Gastroesophageal sphincter (tissue), 4 donors: ENCODE results near the gene SYNE1. TPM values are rescaled to one million over a fixed set of nuclear protein-coding genes. Genes with fewer than 3 reads are reported as not detected.

Experiments used
- ATAC-seq: fragments of 150-250 bp; one replicate; pipeline ENCODE4 v1.9.1; 2016; ENCODE audit warnings: mild to moderate bottlenecking, moderate library complexity
- H3K27ac ChIP-seq, 4 donors: fragments of 200-600 bp; sonication (generic) in 3 of 4; 1 replicate in 3 of 4; 2 replicates in 1 of 4; pipeline ENCODE4 v1.5.1; 2016 to 2019
- H3K27me3 ChIP-seq: fragments of 200-600 bp; sonication (generic); one replicate; pipeline ENCODE4 v1.5.1; 2019
- H3K36me3 ChIP-seq, 2 donors: fragments of 200-600 bp; sonication (generic); one replicate each; pipeline ENCODE4 v1.5.1; 2019; ENCODE audit warnings: control low read depth in 1 of 2
- H3K4me1 ChIP-seq, 3 donors: fragments of 200-600 bp; sonication (generic); 1 replicate in 2 of 3; 2 replicates in 1 of 3; pipeline ENCODE4 v1.5.1; 2016 to 2019; ENCODE audit warnings: control low read depth in 2 of 3
- H3K4me3 ChIP-seq, 2 donors: fragments of 200-600 bp; sonication (generic); one replicate each; pipeline ENCODE4 v1.5.1; 2019; ENCODE audit warnings: mild to moderate bottlenecking in 1 of 2, moderate library complexity in 1 of 2
- H3K9me3 ChIP-seq, 3 donors: fragments of 200-600 bp; sonication (generic); one replicate each; pipeline ENCODE4 v1.5.1; 2017 to 2019; ENCODE audit warnings: control low read depth in 2 of 3
- EP300 ChIP-seq: sonication (generic); formaldehyde crosslinking; IDR thresholded peaks from one replicate; pipeline ENCODE4 v1.6.1; 2017; ENCODE audit warnings: antibody characterized with exemption, mild to moderate bottlenecking
- POLR2A ChIP-seq, 2 donors: fragments of 450-650 bp; IDR thresholded peaks; one replicate each; pipeline ENCODE4 v1.6.1; 2017; ENCODE audit warnings: antibody characterized with exemption in 2 of 2, mild to moderate bottlenecking in 2 of 2, moderate library complexity in 1 of 2
- POLR2AphosphoS5 ChIP-seq: sonication (generic); formaldehyde crosslinking; IDR thresholded peaks from one replicate; pipeline ENCODE4 v1.6.1; 2017; ENCODE audit warnings: antibody characterized with exemption
- whole genome bisulfite sequencing, 2 donors: methylation state at CpG; one replicate each; pipeline ENCODE4 v1.1.5; 2018; ENCODE audit warnings: low coverage in 1 of 2; 5-methylcytosine and 5-hydroxymethylcytosine counted together
- total RNA-seq, 4 donors: library from RNA; depleted of rRNA; stranded (reverse); fragments of >200 nt; gene quantifications; one replicate each; pipeline ENCODE4 v1.1.0, GENCODE V29; 2016
- TF ChIP-seq, protein P1 (sequence below), 4 experiments: fragments of 200-600 bp in 2 of 4; fragments of 450-650 bp in 2 of 4; sonication (generic) in 1 of 4; IDR thresholded peaks; one replicate each; pipeline ENCODE4 v1.5.1; 2017 to 2019; ENCODE audit warnings: antibody characterized with exemption in 4 of 4, mild to moderate bottlenecking in 2 of 4, moderate library complexity in 2 of 4

The SYNE1 gene
- total RNA-seq, 4 donors from 2014 or later, result 160 to 268 (median 215) TPM

GRCh38 chr6:152098683-152099082 is 538.5 kb downstream of the SYNE1 start:
- Histone ChIP-seq H3K27ac (no peak overlapping the region), H3K4me1 (no peaks in the 10 kb centered on the region), H3K9me3 (no peaks in the 10 kb centered on the region), H3K4me3 (no peak overlapping the region), H3K27me3 (no peaks in the 10 kb centered on the region), H3K36me3 (no peaks in the 10 kb centered on the region)
- no peak for ATAC-seq
- TF ChIP-seq, protein P1, sequence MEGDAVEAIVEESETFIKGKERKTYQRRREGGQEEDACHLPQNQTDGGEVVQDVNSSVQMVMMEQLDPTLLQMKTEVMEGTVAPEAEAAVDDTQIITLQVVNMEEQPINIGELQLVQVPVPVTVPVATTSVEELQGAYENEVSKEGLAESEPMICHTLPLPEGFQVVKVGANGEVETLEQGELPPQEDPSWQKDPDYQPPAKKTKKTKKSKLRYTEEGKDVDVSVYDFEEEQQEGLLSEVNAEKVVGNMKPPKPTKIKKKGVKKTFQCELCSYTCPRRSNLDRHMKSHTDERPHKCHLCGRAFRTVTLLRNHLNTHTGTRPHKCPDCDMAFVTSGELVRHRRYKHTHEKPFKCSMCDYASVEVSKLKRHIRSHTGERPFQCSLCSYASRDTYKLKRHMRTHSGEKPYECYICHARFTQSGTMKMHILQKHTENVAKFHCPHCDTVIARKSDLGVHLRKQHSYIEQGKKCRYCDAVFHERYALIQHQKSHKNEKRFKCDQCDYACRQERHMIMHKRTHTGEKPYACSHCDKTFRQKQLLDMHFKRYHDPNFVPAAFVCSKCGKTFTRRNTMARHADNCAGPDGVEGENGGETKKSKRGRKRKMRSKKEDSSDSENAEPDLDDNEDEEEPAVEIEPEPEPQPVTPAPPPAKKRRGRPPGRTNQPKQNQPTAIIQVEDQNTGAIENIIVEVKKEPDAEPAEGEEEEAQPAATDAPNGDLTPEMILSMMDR (IDR thresholded peaks at IDR 0.05), result no peak
- TF ChIP-seq POLR2AphosphoS5, result no peak
- TF ChIP-seq POLR2A (IDR thresholded peaks at IDR 0.05), result no peak
- no peak for TF ChIP-seq EP300
- WGBS, 2 donors, result 78 to 100% methylated on average over 1 to 5 of the region's 14 CpGs

DNA sequence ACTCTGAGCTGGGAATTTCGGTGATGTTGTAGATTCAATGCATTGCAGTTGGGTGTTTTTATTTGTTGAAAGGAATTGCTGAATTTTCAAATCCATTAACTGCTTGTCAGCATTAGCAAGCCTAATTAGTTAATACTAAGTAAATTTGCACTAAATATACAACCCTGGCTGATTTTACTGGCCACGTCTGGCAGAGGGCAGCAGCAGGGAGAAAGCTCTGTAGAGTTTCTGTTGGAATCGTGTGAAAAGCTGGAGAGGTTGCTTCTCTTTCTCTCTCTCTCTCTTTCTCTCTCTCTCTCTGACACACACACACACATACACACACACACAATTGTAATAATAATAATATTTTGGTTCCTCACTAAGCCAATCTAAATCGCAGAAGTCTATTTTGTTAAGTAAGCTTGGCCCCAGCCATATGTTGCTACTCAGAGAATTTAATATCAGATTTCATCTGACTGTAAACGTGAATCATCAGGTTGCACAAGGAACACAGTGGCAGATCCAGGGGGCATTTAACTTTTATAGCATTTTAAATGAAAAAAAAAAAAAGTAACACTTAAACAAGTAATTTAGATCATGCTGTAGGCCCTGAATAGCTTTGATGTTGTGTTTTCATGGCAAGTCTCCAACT is 540.2 kb downstream of the SYNE1 start:
- Histone ChIP-seq H3K27ac (no peak overlapping the region), H3K27me3 (no peaks in the 10 kb centered on the region), H3K4me1 (no peaks in the 10 kb centered on the region), H3K4me3 (no peak overlapping the region), H3K9me3 (no peaks in the 10 kb centered on the region), H3K36me3 (no peaks in the 10 kb centered on the region)
- 45 to 72% methylated on average over 5 of the region's 5 CpGs for WGBS, 2 donors
- no peak for ATAC-seq
- no peak for TF ChIP-seq POLR2A (IDR thresholded peaks at IDR 0.05)
- no peak for TF ChIP-seq EP300
- TF ChIP-seq POLR2AphosphoS5, result peak; percentile 34
- TF ChIP-seq, protein P1 (IDR thresholded peaks at IDR 0.05), result no peak

DNA sequence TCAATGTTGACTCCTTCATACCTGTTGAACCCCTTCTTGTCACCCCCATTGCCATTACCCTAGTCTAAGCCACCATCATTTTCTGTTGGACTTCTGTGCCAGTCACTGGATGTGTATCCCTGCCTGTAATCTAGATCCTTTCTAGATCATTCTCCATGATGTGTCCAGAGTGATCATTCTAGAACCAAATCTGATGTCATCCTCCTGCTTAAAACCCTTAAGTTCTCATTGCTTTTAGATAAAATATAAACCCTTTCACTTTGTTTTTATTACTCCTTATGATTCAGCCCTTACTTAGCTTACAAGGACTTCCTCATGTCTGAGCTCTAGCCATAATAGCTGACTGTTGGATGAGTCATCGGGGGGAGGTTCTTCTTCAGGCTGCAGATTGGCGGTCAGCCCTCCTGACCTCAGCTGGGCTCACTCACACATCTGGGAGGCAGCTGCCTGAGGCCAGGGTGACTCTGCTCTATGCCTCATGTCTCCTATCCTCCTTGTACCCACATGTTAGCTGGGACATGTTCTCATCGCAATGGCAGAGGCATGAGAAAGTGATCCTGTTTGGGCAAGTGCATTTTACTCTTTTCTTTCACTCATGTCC is 542.1 kb downstream of the SYNE1 start:
- no peaks in the 10 kb centered on the region for H3K9me3 ChIP-seq
- H3K27ac ChIP-seq, result peak overlapping the region in 3 of 4 donors; percentile 5 to 78 (median 65)
- no peaks in the 10 kb centered on the region for H3K4me1 ChIP-seq
- no peaks in the 10 kb centered on the region for H3K36me3 ChIP-seq
- 62 to 65% methylated on average over 3 of the region's 3 CpGs for WGBS, 2 donors
- no peaks in the 10 kb centered on the region for H3K27me3 ChIP-seq
- peak in 1 of 2 donors; percentile 10 for TF ChIP-seq POLR2A (IDR thresholded peaks at IDR 0.05)
- TF ChIP-seq, protein P1 (IDR thresholded peaks at IDR 0.05), result no peak
- no peak for TF ChIP-seq EP300
- peak; percentile 42 for TF ChIP-seq POLR2AphosphoS5
- no peak overlapping the region for H3K4me3 ChIP-seq
- ATAC-seq, result peak; percentile 90

DNA sequence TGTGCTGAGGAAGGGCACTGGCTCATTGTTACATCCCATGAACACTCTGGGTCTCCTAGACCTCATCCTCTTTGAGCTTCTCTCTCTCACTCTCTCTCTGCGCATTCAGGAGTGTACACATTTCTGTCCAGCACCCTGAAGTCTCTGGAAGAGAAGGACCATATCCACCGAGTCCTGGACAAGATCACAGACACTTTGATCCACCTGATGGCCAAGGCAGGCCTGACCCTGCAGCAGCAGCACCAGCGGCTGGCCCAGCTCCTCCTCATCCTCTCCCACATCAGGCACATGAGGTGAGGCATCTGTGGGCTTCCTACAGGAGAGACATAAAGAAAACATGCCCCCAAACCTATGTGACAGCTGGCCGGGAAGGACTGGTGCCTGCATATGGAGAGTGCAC is 542.9 kb downstream of the SYNE1 start:
- no peaks in the 10 kb centered on the region for H3K4me1 ChIP-seq
- peak overlapping the region in 1 of 4 donors; percentile 65 for H3K27ac ChIP-seq
- H3K9me3 ChIP-seq, result no peaks in the 10 kb centered on the region

DNA sequence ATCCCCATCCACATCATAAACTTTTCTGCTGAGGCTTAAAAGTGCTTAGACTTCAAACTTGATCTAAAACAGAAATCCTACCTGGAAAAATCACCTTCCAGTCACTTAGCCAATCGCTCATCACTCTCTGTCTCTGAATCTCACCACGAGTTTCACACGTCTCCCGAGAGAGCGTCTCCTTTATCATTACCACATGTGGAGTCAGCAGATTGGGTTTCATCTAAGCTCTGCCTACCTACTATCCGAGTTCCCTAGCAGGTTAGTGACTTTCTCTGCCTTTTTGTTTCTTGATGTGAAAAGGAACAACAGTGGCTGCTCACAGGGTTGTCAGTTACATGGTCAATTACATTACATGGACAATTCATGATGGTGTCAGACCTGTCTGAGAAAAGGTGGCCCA is 543.5 kb downstream of the SYNE1 start:
- Histone ChIP-seq H3K4me1 (no peaks in the 10 kb centered on the region), H3K36me3 (no peaks in the 10 kb centered on the region), H3K27ac (no peak overlapping the region), H3K9me3 (no peaks in the 10 kb centered on the region), H3K4me3 (no peak overlapping the region), H3K27me3 (no peaks in the 10 kb centered on the region)
- no peak for TF ChIP-seq EP300
- TF ChIP-seq POLR2AphosphoS5, result no peak
- 62 to 74% methylated on average over 5 to 6 of the region's 6 CpGs for WGBS, 2 donors
- no peak for ATAC-seq

More for the DNA sequence above, 542.9 kb downstream of the SYNE1 start:
- WGBS, 2 donors, result 76 to 100% methylated on average over 1 to 2 of the region's 4 CpGs
- no peak overlapping the region for H3K4me3 ChIP-seq
- no peak for ATAC-seq
- no peak for TF ChIP-seq POLR2A (IDR thresholded peaks at IDR 0.05)
- no peak for TF ChIP-seq POLR2AphosphoS5
- no peaks in the 10 kb centered on the region for H3K27me3 ChIP-seq
- no peaks in the 10 kb centered on the region for H3K36me3 ChIP-seq

DNA sequence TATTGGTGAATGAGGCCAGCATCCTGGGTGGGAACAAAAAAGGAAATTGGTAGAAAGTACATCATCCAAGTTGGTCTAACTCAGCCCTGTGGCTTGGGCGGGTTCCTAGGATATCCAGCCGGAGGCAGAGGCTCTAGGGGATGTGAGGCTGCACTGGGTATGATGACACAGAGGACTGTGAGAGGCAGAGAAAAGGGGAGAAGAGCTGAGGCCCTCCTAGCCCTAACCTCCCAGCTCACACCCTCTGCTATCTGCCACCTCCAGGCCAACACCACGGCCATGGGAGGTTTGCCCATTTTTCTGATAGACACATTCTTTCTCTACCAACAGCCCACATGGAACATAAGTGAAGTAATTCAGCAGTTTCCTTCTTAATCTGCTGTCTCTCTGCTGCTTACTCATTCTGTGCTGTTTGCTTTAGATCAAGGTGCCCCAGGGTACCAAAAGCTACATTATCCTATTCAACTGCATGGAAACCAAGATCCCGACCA is 545.3 kb downstream of the SYNE1 start:
- Histone ChIP-seq H3K9me3 (no peaks in the 10 kb centered on the region), H3K27me3 (no peaks in the 10 kb centered on the region), H3K4me1 (no peaks in the 10 kb centered on the region), H3K27ac (no peak overlapping the region), H3K36me3 (no peaks in the 10 kb centered on the region), H3K4me3 (no peak overlapping the region)
- no peak for TF ChIP-seq POLR2A (IDR thresholded peaks at IDR 0.05)
- TF ChIP-seq, protein P1 (IDR thresholded peaks at IDR 0.05), result no peak
- TF ChIP-seq EP300, result no peak
- no peak for TF ChIP-seq POLR2AphosphoS5
- 14 to 88% methylated on average over 1 to 4 of the region's 4 CpGs for WGBS, 2 donors
- ATAC-seq, result no peak
